ENCODE data around the gene FSIP1. TPM values are rescaled to one million over a fixed set of nuclear protein-coding genes. Genes with fewer than 3 reads are reported as not detected.

FSIP1 gene
- total RNA-seq, 4 donors from 2014 or later = 0.94 to 3.2 (median 2.0) TPM

GRCh38 chr15:39596358-39597051, 186.1 kb downstream of the FSIP1 start:
- no peaks in the 10 kb centered on the region for H3K9me3 ChIP-seq
- no peak for ATAC-seq
- H3K4me3 ChIP-seq = no peak overlapping the region
- peaks cover 0 to 57% (median 5%) of the 10 kb centered on the region in 3 donors for H3K4me1 ChIP-seq
- WGBS, 2 donors (ENCODE audit: low coverage in 1 of 2) = 56 to 58% methylated on average over 5 of the region's 5 CpGs
- no peaks in the 10 kb centered on the region for H3K27me3 ChIP-seq
- peak overlapping the region in 2 of 4 donors; percentile 39 to 55 for H3K27ac ChIP-seq
- H3K36me3 ChIP-seq = peaks cover 0 to 46% of the 10 kb centered on the region in 2 donors
- TF ChIP-seq, protein P1, sequence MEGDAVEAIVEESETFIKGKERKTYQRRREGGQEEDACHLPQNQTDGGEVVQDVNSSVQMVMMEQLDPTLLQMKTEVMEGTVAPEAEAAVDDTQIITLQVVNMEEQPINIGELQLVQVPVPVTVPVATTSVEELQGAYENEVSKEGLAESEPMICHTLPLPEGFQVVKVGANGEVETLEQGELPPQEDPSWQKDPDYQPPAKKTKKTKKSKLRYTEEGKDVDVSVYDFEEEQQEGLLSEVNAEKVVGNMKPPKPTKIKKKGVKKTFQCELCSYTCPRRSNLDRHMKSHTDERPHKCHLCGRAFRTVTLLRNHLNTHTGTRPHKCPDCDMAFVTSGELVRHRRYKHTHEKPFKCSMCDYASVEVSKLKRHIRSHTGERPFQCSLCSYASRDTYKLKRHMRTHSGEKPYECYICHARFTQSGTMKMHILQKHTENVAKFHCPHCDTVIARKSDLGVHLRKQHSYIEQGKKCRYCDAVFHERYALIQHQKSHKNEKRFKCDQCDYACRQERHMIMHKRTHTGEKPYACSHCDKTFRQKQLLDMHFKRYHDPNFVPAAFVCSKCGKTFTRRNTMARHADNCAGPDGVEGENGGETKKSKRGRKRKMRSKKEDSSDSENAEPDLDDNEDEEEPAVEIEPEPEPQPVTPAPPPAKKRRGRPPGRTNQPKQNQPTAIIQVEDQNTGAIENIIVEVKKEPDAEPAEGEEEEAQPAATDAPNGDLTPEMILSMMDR (IDR thresholded peaks at IDR 0.05) = no peak
- no peak for TF ChIP-seq POLR2A (IDR thresholded peaks at IDR 0.05)

- H3K4me1 ChIP-seq = peaks cover 4 to 66% (median 5%) of the 10 kb centered on the region in 3 donors
- WGBS, 2 donors (ENCODE audit: low coverage in 1 of 2) = 62 to 77% methylated on average over 6 to 8 of the region's 8 CpGs
- peak in 1 of 2 donors; percentile 32 for TF ChIP-seq POLR2A (IDR thresholded peaks at IDR 0.05)
- no peak for TF ChIP-seq EP300 (IDR thresholded peaks at IDR 0.05)
- TF ChIP-seq, protein P1 (IDR thresholded peaks at IDR 0.05) = no peak
- TF ChIP-seq POLR2AphosphoS5 (IDR thresholded peaks at IDR 0.05) = peak; percentile 66
- peak overlapping the region; percentile 28 to 55 (median 41) for H3K27ac ChIP-seq
- no peaks in the 10 kb centered on the region for H3K9me3 ChIP-seq
- H3K4me3 ChIP-seq = no peak overlapping the region
- H3K36me3 ChIP-seq = peaks cover 0 to 55% of the 10 kb centered on the region in 2 donors
- ATAC-seq = no peak
- H3K27me3 ChIP-seq = no peaks in the 10 kb centered on the region
These were observed 187.1 kb downstream of the FSIP1 start for GRCh38 chr15:39595338-39596221.

GRCh38 chr15:39594446-39595337, 187.9 kb downstream of the FSIP1 start:
- Histone ChIP-seq H3K27ac (peak overlapping the region; percentile 15 to 55 (median 32)), H3K4me1 (peaks cover 4 to 71% (median 5%) of the 10 kb centered on the region in 3 donors), H3K36me3 (peaks cover 0 to 64% of the 10 kb centered on the region in 2 donors), H3K9me3 (no peaks in the 10 kb centered on the region), H3K27me3 (no peaks in the 10 kb centered on the region), H3K4me3 (no peak overlapping the region)
- TF ChIP-seq POLR2AphosphoS5 (IDR thresholded peaks at IDR 0.05) (no peak), POLR2A (IDR thresholded peaks at IDR 0.05) (no peak), EP300 (IDR thresholded peaks at IDR 0.05) (no peak)
- TF ChIP-seq, protein P1 (IDR thresholded peaks at IDR 0.05) = no peak
- 63 to 71% methylated on average over 5 of the region's 5 CpGs for WGBS, 2 donors (ENCODE audit: low coverage in 1 of 2)
- no peak for ATAC-seq

DNA sequence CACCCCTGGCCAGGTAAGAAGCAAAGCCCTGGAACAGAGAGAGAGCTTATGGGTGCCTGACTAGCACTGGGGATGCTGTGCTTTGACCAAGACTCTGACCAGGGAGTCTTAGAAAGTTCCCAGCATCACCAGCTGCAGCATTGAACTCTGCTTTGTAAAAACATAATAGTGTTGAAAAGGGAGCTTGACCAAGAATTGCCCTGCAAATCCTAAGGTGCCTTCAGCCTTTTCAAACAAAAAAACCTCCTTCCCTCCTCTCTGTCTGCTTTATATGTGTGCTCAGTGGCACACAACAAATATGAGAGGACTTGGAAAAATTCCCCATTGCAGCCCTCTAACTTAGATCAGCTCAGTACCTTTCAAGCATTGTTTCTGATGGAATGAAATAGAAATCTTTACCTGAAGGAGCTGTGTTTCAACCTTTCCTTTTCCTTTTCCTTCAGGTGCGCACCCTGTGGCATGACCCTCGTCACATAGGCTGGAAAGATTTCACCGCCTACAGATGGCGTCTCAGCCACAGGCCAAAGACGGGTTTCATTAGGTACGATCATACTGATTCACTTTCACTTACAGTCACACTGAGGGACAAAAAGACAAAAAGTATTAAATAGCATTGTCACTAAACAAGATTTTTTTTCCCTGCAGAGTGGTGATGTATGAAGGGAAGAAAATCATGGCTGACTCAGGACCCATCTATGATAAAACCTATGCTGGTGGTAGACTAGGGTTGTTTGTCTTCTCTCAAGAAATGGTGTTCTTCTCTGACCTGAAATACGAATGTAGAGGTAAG, 188.8 kb downstream of the FSIP1 start:
- WGBS, 2 donors (ENCODE audit: low coverage in 1 of 2) = 50 to 77% methylated on average over 7 of the region's 7 CpGs
- Histone ChIP-seq H3K4me1 (peaks cover 4 to 71% (median 5%) of the 10 kb centered on the region in 3 donors), H3K36me3 (peaks cover 0 to 72% of the 10 kb centered on the region in 2 donors), H3K9me3 (no peaks in the 10 kb centered on the region), H3K27me3 (no peaks in the 10 kb centered on the region), H3K27ac (peak overlapping the region; percentile 15 to 55 (median 32)), H3K4me3 (no peak overlapping the region)
- no peak for ATAC-seq
- TF ChIP-seq, protein P1 (IDR thresholded peaks at IDR 0.05) = peak in 1 of 4 experiments; percentile 10
- TF ChIP-seq POLR2AphosphoS5 (IDR thresholded peaks at IDR 0.05) (peak; percentile 20), POLR2A (IDR thresholded peaks at IDR 0.05) (no peak)

All from gastroesophageal sphincter (tissue), 4 donors.